GM12891 (cell line): ENCODE data around the gene FHIT.

Experiments used
- POLR2A ChIP-seq: IDR thresholded peaks from 2 replicates; pipeline ENCODE4 v1.6.1; 2011; ENCODE audit warnings: low read depth, low read length, control low read depth
- POLR2AphosphoS5 ChIP-seq: IDR thresholded peaks from 2 replicates; pipeline ENCODE4 v1.6.1; 2011; ENCODE audit warnings: low read depth, low read length, control low read depth

- TF ChIP-seq POLR2A = no peak
- TF ChIP-seq POLR2AphosphoS5 = no peak
These were observed 245.7 kb downstream of the FHIT start for GRCh38 chr3:61005591-61005990.
